Heart right ventricle (tissue), 16 donors: ENCODE data around the gene CSTPP1. TPM values are rescaled to one million over a fixed set of nuclear protein-coding genes. Genes with fewer than 3 reads are reported as not detected.
"Not testable (repeated sequence)": the region's sequence is repeated elsewhere in the genome, so short reads cannot be mapped to it uniquely, and the experiment has no call there.

ENCODE experiments used
- ATAC-seq, 8 donors: fragments of 200-7000 bp; cut with Tn5 transposase; one replicate each; pipeline ENCODE4 v1.9.1; 2020; ENCODE audit warnings: mild to moderate bottlenecking in 8 of 8, moderate library complexity in 8 of 8, moderate number of reproducible peaks in 1 of 8
- DNase-seq, 2 donors: peaks; one replicate each; pipeline ENCODE4 v3.0.0-alpha.2; 2020
- H3K27ac ChIP-seq, 10 donors: fragments of 200-600 bp; sonication (generic) in 2 of 10; one replicate each; pipeline versions ENCODE4 v1.5.0 to v1.8.0; 2020 to 2022; ENCODE audit warnings: mild to moderate bottlenecking in 3 of 10
- H3K27me3 ChIP-seq, 7 donors: fragments of 200-600 bp; one replicate each; pipeline ENCODE4 v1.8.0; 2021 to 2022; ENCODE audit warnings: mild to moderate bottlenecking in 2 of 7
- H3K36me3 ChIP-seq, 9 donors: fragments of 200-600 bp; sonication (generic) in 1 of 9; one replicate each; pipeline versions ENCODE4 v1.5.0 to v1.8.0; 2020 to 2022; ENCODE audit warnings: mild to moderate bottlenecking in 2 of 9
- H3K4me1 ChIP-seq, 9 donors: fragments of 200-600 bp; sonication (generic) in 1 of 9; one replicate each; pipeline versions ENCODE4 v1.5.0 to v1.8.0; 2020 to 2022; ENCODE audit warnings: mild to moderate bottlenecking in 4 of 9
- H3K4me3 ChIP-seq, 10 donors: fragments of 200-600 bp; sonication (generic) in 2 of 10; one replicate each; pipeline versions ENCODE4 v1.5.0 to v1.8.0; 2020 to 2022; ENCODE audit warnings: mild to moderate bottlenecking in 7 of 10, moderate library complexity in 2 of 10
- H3K9me3 ChIP-seq, 11 donors: fragments of 200-600 bp in 10 of 11; sonication (generic) in 2 of 11; one replicate each; pipeline versions ENCODE4 v1.5.0 to v1.8.0; 2013 to 2022; ENCODE audit warnings: mild to moderate bottlenecking in 2 of 11, control low read depth in 1 of 11, moderate library complexity in 1 of 11
- CTCF ChIP-seq, 9 donors: fragments of 200-600 bp; sonication (generic) in 2 of 9; IDR thresholded peaks; one replicate each; pipeline versions ENCODE4 v1.5.0 to v1.8.0; 2021 to 2022; ENCODE audit warnings: antibody characterized with exemption in 9 of 9, mild to moderate bottlenecking in 5 of 9, moderate library complexity in 1 of 9
- WGBS, 2 donors: extraction: QIAGEN DNeasy Blood & Tissue Kit; methylation state at CpG; one replicate each; pipeline ENCODE4 v1.1.7; 2013; ENCODE audit warnings: inconsistent platforms in 1 of 2; 5-methylcytosine and 5-hydroxymethylcytosine counted together
- intact Hi-C, 10 donors: fragments of 100-400 bp; cut with DNase I; formaldehyde crosslinking; loops; one replicate each; pipeline versions ENCODE4 v1.11.1 to v1.14.2; 2022
- polyA plus RNA-seq, 2 donors: library from polyadenylated mRNA; stranded (reverse); fragments of 200-250 nt; gene quantifications; one replicate each; pipeline ENCODE4 v1.2.3, GENCODE V29; 2013
- total RNA-seq, 10 donors: library from RNA; stranded (reverse); fragmentation: NEBNext Ultra II Directional in 3 of 10; extraction: Animal tissue kit (Norgen Biotek cat#: 25700) in 3 of 10; gene quantifications; one replicate each; pipeline versions ENCODE4 v1.2.1 to v1.2.4, GENCODE V29; 2021 to 2023
- donor health status: Arrhythmogenic right ventricular cardiomyopathy.
- donor health status: ischemic (EF 13 %, LVEDD 7.1; RV severe dilation, severe dysfunction).
- donor health status: healthy with polysubstance abuse.
- donor health status: DM: no; HTN: yes; CAD: no.
- donor health status: DM: no; HTN: no; CAD: no.
- donor health status: ischemic (EF 25% LVEDD 6.9; RV normal size, moderate dysfunction).
- donor health status: ischemic (EF 25% LVEDD 5.7; RV mildly dilated, moderate dysfunction).
- donor health status: healthy.
- donor health status: DM: yes; HTN: yes; CAD: no.
- donor health status: Ischemic cardiomyopathy.
- donor health status: ischemic (EF 35%, LVEDD 5.7; RV mildly dilated, moderate dysfunction).
- donor health status: nonischemic (EF 11% LVEDD 7.7; RV severe dilation, severe dysfunction).
- donor health status: DM: yes; HTN: yes; CAD: no.
- donor health status: PGD.
- donor health status: ischemic (EF 29% LVEDD 5.4; RV normal size, mild dysfunction).
- donor health status: nonischemic (EF 23%, LVEDD 6.1; RV moderate dilation, normal function).

Gene CSTPP1
- total and polyA plus RNA-seq, 12 donors: 10.2 to 26.7 (median 16.7) TPM

DNA sequence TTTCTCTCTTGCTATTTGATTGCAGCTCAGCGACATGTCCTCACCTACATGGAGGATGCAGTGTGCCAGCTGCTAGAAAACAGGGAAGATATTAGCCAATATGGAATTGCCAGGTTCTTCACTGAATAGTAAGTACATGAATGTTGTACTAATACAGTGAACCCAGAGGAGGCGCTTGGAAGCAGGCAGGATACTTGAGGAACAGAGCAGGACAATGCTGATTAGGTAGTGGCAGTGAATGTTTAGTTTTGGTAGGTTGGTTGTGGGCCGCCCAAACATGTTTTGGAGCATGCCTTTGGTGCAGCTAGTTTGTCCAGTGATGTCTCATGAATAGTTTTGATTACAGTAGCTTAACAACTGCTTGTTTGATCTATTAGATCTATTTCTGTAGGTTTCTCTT is 50.6 kb downstream of the CSTPP1 start:
- no peaks in the 10 kb centered on the region for H3K27me3 ChIP-seq
- no peak overlapping the region for H3K4me3 ChIP-seq
- no peaks in the 10 kb centered on the region for H3K4me1 ChIP-seq
- no peak for TF ChIP-seq CTCF (IDR thresholded peaks at IDR 0.05)
- intact Hi-C loops: no loop called here
- peaks cover 0 to 30% (median 0%) of the 10 kb centered on the region in 9 donors for H3K36me3 ChIP-seq
- peaks cover 0 to 11% (median 0%) of the 10 kb centered on the region in 11 donors for H3K9me3 ChIP-seq
- no peak for ATAC-seq
- 93 to 98% methylated on average over 3 of the region's 3 CpGs for WGBS, 2 donors
- no peak for DNase-seq
- no peak overlapping the region for H3K27ac ChIP-seq

- H3K27me3 ChIP-seq, H3K4me3 ChIP-seq, ATAC-seq, H3K4me1 ChIP-seq, DNase-seq, H3K27ac ChIP-seq, intact Hi-C loops: not testable (repeated sequence)
- Histone ChIP-seq H3K9me3 (peaks cover 0 to 14% (median 0%) of the 10 kb centered on the region in 11 donors), H3K36me3 (peaks cover 0 to 30% (median 0%) of the 10 kb centered on the region in 9 donors)
- WGBS, 2 donors: 95 to 100% methylated on average over 1 of the region's 1 CpG
Measured at GRCh38 chr11:46989810-46990487, 53.4 kb downstream of the CSTPP1 start.

DNA sequence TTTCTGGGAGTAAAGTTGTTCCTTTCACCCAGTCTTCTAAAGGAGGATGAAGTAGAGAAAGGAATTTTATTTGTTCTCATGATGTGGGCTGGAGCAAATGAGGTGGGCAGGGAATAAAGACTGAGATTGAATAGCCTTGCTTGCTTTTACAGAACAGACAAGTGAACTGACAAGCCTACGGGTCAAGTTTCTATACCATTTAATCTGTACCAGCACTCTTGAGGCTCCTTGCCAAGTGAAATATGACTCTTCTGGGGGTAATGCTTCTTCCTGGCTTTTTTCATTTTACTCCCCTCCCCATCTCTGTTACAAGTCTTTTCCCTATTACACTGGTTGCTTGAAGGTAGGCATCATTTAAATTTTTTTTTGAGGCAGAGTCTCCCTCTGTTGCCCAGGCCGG is 54.8 kb downstream of the CSTPP1 start:
- intact Hi-C loops: no loop called here
- peaks cover 0 to 30% (median 0%) of the 10 kb centered on the region in 9 donors for H3K36me3 ChIP-seq
- ATAC-seq (no peak), DNase-seq (no peak)
- no peak for TF ChIP-seq CTCF (IDR thresholded peaks at IDR 0.05)
- H3K27ac ChIP-seq: no peak overlapping the region
- H3K27me3 ChIP-seq: no peaks in the 10 kb centered on the region
- no peaks in the 10 kb centered on the region for H3K4me1 ChIP-seq
- H3K9me3 ChIP-seq: peaks cover 0 to 14% (median 0%) of the 10 kb centered on the region in 11 donors
- 91 to 97% methylated on average over 2 of the region's 2 CpGs for WGBS, 2 donors
- no peak overlapping the region for H3K4me3 ChIP-seq

GRCh38 chr11:46992386-46992785 is 55.8 kb downstream of the CSTPP1 start:
- H3K27ac ChIP-seq, H3K4me3 ChIP-seq, intact Hi-C loops, H3K4me1 ChIP-seq, H3K27me3 ChIP-seq, DNase-seq, ATAC-seq: not testable (repeated sequence)
- peaks cover 0 to 14% (median 0%) of the 10 kb centered on the region in 11 donors for H3K9me3 ChIP-seq
- peaks cover 0 to 26% (median 0%) of the 10 kb centered on the region in 9 donors for H3K36me3 ChIP-seq
- 97% methylated on average over 2 of the region's 2 CpGs for WGBS, 2 donors

DNA sequence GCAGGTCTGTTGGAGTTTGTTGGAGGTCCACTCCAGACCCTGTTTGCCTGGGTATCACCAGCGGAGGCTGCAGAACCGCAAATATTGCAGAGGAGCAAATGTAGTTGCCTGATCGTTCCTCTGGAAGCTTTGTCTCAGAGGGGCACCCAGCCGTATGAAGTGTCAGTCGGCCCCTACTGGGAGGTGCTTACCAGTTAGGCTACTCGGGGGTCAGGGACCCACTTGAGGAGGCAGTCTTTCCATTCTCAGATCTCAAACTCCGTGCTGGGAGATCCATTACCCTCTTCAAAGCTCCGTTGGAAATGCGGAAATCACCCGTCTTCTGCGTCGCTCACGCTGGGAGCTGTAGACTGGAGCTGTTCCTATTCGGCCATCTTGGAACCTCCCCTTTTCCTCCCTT is 61.2 kb downstream of the CSTPP1 start:
- H3K4me3 ChIP-seq, H3K27me3 ChIP-seq, DNase-seq, ATAC-seq, H3K9me3 ChIP-seq, H3K27ac ChIP-seq, H3K36me3 ChIP-seq, intact Hi-C loops: not testable (repeated sequence)
- 94 to 95% methylated on average over 14 of the region's 14 CpGs for WGBS, 2 donors
- peaks cover 0 to 11% (median 6%) of the 10 kb centered on the region in 9 donors for H3K4me1 ChIP-seq

DNA sequence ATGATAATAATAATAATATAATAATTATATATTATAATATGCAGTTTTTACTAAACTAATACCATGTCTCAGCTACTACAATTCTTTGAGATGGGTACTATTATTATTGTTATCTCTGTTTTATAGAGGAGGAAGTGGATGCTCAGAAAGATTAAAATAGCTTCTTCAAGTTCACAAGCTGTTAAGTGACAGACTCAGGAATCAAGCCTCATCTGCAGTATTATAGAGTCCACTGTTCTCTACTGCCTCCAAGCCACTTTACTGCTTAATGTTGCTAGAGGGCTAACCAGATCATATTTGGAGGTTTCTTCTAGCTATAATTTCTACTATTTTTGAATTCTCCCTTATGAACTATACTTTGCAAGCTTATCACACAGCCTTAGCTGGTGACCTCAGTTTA is 62.7 kb downstream of the CSTPP1 start:
- Histone ChIP-seq H3K27me3 (no peaks in the 10 kb centered on the region), H3K9me3 (no peaks in the 10 kb centered on the region), H3K27ac (no peak overlapping the region), H3K4me1 (peaks cover 0 to 25% (median 20%) of the 10 kb centered on the region in 9 donors), H3K4me3 (no peak overlapping the region), H3K36me3 (peaks cover 0 to 6% (median 0%) of the 10 kb centered on the region in 9 donors)
- no peak for DNase-seq
- no peak for TF ChIP-seq CTCF (IDR thresholded peaks at IDR 0.05)
- intact Hi-C loops: no loop called here
- no peak for ATAC-seq
